ENCODE data around the gene PCLAF.
"Not testable (repeated sequence)": the region's sequence is repeated elsewhere in the genome, so short reads cannot be mapped to it uniquely, and the experiment has no call there.

PCLAF gene, protein sequence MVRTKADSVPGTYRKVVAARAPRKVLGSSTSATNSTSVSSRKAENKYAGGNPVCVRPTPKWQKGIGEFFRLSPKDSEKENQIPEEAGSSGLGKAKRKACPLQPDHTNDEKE

DNA sequence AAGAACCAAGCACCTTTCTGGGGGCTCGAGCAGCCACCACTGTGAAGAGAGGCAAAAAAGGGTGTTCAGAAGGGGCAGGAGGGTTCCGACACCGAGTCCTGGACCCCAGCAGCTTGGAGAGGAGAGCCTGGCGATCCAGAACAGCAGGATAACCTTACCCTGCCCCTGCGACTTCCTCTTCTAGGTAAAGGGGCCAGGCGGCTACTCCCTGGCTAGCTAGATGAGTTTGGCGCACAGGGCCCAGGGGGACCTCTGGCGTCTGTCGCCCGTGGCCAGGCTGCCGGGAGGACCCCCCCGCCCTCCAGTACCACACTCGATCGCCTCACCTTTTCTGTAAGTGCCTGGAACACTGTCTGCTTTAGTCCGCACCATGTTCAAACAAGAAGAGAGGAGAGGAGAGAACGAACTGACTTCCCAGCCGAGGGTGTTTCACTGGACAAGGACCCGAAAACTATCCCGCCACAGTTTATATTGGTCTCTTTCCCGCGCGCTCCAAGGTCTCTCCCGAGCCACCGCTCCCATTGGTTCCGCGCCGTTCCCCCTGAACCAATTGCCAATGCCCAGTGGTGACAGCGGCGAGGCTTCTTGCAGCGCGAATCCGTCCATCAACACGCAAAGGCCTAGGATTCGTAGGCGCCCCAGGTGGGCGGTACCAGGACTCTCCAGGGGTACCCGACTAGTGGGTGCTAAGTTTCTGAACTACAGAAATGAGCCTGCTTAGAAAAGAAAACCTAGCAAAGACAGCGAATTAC is at the start of gene PCLAF:
Gene PCLAF, minus strand, starts transcription at position 442 of the 752 bp plus-strand sequence. Its CDS starts 70 bp downstream, at position 372.
- peak; percentile 83 to 84 for DNase-seq (ENCODE audit: low read depth in 2 of 2)

DNA sequence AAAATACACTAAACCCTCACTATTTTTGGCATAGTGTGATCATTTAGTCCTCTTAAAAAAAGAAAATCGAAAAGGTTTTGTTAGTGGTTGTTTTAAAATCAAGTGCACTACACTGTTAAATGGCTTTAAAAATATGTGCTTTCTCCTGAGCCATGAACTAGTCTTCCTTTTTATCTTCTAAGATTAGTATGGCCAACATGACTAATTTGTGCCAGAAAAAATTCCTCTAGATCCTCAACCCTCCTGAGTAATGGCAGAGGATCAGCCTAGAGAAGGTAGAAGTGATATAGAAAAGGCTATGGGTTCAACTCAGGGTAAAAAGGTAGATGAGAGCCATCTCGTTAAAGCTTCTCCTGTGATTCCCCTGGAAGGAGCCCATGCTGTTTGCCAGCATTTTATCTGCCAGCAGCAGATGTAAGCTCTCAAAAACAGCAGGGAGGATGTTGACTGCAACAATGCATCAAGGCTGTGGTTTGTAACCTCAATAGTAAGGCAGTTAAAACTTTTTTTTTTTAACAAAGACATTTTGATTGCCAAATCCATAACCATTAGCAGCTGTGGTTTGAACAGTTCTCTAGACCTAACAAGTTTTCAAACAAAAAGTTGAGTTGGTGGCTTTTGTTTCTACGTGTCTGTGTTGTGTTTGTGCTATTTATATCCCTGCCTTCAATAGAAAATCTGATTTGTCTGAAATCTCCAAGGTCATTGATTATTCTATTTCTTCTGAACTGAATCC is 48.9 kb upstream of the PCLAF start:
- peak; percentile 89 to 90 for DNase-seq (ENCODE audit: low read depth in 2 of 2)

DNA sequence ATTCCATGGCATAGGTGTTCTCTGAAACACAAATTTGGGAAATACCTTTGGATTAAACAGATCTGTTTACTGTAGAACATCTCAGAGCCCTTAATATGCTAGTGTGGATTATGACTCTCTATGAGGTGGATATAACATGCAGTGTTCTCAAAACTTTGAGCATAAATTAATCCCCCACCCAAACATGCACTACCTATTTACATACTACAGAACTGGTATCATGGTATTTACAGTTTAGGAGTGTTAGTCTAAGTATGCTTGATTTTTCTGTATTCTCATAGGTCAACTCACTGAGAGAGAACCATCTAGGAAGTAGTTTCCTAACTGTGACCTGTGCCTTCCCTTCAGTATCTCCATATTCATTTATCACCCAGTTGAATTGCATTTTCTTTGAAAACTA is 48.2 kb upstream of the PCLAF start:
- no peak for DNase-seq (ENCODE audit: low read depth in 2 of 2)

- peak; percentile 17 to 20 for DNase-seq (ENCODE audit: low read depth in 2 of 2)
Measured at GRCh38 chr15:64426845-64427465, 45.7 kb upstream of the PCLAF start.

DNA sequence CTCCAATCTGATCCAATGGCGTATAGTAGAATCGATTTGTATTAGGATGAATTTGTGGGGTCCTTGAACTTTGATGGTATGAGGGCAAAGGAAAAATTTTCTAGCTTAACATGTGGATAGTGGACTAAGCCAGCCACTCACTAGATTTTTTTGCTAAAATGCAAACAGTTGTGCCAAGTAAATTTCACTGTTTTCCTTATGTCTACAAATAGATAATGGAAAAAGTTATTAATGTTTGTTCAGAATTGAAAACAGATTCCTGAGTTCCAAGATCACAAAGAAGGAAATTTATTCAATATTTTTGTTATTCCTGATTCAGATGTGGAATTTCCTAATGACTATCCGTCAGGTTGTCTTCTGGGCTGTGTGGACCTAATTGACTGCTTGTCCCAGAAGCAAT is 44.0 kb upstream of the PCLAF start:
- DNase-seq (ENCODE audit: low read depth in 2 of 2), result no peak

- DNase-seq (ENCODE audit: low read depth in 2 of 2), result no peak
Measured at GRCh38 chr15:64423970-64424369, 42.7 kb upstream of the PCLAF start.

DNA sequence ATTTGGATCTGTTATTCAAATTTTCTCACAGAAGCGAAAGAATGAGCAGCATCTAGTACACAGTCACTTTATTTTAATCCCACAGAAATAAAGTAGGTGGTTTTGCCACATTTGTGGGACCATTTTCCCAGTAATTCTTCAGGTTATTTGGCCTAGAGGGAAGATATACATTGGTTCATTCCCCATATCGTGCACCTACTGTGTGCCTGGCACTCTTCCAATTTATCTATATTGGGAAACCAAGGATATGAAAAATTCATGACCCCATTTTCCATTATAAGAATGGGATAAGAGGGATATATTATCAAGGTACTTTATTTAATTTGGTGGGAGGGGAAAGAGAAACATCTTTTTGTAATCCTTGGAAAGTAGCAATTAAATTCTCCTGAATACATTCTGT is 41.5 kb upstream of the PCLAF start:
- DNase-seq (ENCODE audit: low read depth in 2 of 2), result no peak

DNA sequence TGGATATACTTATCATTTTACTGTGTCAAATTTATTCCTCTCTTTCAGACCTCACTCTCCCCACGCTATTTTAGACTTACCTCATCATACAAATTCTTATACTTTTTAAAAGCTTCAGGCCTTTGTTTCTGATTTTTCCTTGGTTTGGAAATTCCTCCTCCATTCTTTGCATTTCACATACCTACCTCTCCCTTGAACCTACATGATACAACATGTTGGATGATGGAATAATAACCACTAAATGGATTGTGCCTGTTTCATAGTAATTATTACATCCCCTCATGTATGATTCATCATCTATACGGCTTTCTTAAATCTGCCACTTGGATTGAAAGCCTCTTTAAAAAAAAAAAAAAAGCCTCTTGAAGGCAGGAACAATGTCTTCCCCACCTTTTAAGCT is 31.0 kb upstream of the PCLAF start:
- no peak for DNase-seq (ENCODE audit: low read depth in 2 of 2)

GRCh38 chr15:64400583-64400982 is 19.3 kb upstream of the PCLAF start:
- DNase-seq (ENCODE audit: low read depth in 2 of 2), result no peak

DNA sequence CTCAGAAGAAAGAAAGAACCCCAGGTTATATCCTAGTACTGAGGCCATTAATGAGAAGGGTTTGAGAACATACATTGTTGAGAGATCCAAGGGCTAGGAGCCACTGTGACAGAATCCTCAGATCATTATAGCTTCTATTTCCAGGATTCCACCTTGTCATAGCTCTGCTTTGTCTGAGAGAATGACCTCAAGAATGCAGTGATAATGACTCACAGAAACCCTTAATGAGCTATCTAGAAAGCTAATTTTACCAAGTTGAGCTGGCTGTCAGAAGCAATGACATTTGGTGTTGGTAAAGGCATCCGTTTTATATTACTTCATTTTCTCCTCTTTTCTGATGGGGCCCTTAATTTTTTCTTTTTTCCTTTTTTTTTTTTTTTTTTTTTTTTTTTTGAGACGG is 17.3 kb upstream of the PCLAF start:
- DNase-seq (ENCODE audit: low read depth in 2 of 2), result no peak

GRCh38 chr15:64396789-64397188 is 15.5 kb upstream of the PCLAF start:
- DNase-seq (ENCODE audit: low read depth in 2 of 2), result no peak

DNA sequence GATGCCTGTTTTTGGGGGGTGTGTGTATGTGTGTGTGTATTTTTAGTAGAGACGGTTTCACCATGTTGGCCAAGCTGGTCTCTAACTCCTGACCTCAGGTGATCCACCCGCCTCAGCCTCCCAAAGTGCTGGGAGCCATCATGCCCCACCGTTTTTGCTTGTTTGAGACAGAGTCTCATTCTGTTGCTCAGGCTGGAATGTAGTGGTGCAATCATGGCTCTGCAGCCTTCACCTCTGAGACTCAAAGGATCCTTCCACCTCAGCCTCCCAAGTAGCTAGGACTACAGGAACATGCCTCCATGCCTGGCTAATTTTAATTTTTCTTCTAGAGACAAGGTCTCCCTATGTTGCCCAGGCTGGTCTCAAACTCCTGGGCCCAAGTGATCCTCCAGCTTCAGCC is 11.2 kb upstream of the PCLAF start:
- DNase-seq (ENCODE audit: low read depth in 2 of 2), result not testable (repeated sequence)

DNA sequence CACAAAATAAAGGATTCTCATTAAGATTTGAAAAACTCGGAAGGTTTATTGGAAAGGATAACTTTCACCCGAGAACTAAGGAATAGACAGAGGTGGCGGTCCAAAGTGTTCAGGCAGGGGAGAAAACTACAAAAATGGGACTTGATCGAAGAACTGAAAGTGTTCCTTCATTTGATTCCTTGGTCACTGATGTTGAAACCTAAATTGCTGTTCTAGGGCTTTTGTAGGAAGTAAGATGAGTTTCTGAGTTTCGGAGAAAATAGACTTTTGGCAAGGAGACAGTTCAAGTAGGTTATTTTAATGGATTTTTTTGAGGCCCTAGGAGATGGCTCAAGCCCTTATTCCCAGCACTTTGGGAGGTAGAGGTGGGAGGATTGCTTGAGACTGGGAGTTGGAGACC is 7.8 kb upstream of the PCLAF start:
- DNase-seq (ENCODE audit: low read depth in 2 of 2), result no peak

- DNase-seq (ENCODE audit: low read depth in 2 of 2), result peak; percentile 91 to 93
Measured at GRCh38 chr15:64387562-64388168, 6.4 kb upstream of the PCLAF start, which contains the start of gene TRIP4. Gene TRIP4, plus strand, starts transcription at chr15:64387836. Its CDS starts 28 bp downstream, at chr15:64387864.

DNA sequence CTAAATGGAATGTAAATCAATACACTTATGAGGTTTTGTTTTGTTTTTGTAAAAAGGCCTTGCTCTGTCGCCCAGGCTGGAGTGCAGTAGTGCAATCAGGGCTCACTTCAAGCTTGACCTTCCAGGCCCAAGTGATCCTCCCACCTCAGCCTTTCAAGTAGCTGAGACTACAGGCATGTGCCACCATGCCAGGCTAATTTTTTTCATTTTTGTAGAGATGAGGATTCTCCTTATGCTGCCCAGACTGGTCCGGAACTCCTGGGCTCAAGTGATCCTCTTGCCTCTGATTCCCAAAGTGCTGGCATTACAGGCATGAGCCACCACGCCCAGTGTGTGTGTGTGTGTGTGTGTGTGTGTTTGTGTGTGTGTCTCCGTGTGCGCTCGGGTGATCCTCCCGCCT is 5.0 kb upstream of the PCLAF start:
- no peak for DNase-seq (ENCODE audit: low read depth in 2 of 2)

- no peak for DNase-seq (ENCODE audit: low read depth in 2 of 2)
Measured at GRCh38 chr15:64383760-64384159, 2.5 kb upstream of the PCLAF start.

DNA sequence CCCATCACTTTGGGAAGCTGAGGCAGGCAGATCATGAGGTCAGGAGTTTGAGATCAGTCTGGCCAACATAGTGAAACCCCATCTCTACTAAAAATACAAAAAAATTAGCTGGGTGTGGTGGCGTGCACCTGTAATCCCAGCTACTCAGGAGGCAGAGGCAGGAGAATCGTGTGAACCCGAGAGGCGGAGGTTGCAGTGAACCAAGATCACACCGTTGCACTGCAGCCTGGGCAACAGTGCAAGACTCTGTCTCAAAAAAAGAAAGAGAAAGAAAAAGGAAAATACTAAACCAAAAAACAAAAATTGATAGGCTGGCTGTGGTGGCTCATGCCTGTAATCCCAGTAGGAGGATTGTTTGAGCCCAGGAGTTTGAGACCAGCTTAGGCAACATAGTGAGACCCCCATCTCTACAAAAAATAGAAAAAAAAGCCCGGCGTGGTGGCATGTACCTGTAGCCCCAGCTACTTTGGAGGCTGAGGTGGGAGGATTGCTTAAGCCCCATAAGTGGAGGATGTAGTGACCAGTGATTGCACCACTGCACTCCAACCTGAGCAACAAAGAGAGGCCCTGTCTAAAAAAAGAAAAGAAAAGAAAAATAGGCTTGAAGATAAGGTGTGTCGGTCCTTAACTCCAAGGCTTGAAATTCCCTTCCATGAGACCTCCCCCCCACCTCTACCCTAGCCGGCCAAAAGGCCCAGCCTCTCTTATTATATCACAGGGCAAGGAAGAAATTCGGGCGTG is 941 bp downstream of the PCLAF start:
- DNase-seq (ENCODE audit: low read depth in 2 of 2), result not testable (repeated sequence)

- no peak for DNase-seq (ENCODE audit: low read depth in 2 of 2)
Measured at GRCh38 chr15:64379216-64379960, 1.9 kb downstream of the PCLAF start.

GRCh38 chr15:64373360-64373759 is 7.9 kb downstream of the PCLAF start:
- DNase-seq (ENCODE audit: low read depth in 2 of 2), result no peak

- not testable (repeated sequence) for DNase-seq (ENCODE audit: low read depth in 2 of 2)
Measured at GRCh38 chr15:64371383-64371782, 9.9 kb downstream of the PCLAF start.
